Endothelial cell of umbilical vein (primary cell): ENCODE results near the gene LITAFD.

Source experiments
- CTCF ChIP-seq, 2 donors: IDR thresholded peaks; 1 replicate in 1 of 2; 2 replicates in 1 of 2; pipeline ENCODE4 v1.5.1; 2011; ENCODE audit warnings: low read length in 2 of 2, mild to moderate bottlenecking in 2 of 2, moderate library complexity in 2 of 2, control low read depth in 1 of 2, inconsistent platforms in 1 of 2, low read depth in 1 of 2; ENCODE audit not compliant: insufficient read depth in 1 of 2; ENCODE audit errors: extremely low read depth in 1 of 2
- EZH2 ChIP-seq: IDR thresholded peaks from 2 replicates; pipeline ENCODE4 v1.6.1; 2012; ENCODE audit warnings: borderline replicate concordance, low read depth, mild to moderate bottlenecking, moderate library complexity, low read length, inconsistent platforms; ENCODE audit not compliant: severe bottlenecking
- POLR2A ChIP-seq: IDR thresholded peaks from 2 replicates; pipeline ENCODE4 v1.6.1; 2012; ENCODE audit warnings: low read depth, mild to moderate bottlenecking, control low read depth, low read length
- POLR2AphosphoS5 ChIP-seq: IDR thresholded peaks from 2 replicates; pipeline ENCODE4 v1.6.1; 2012; ENCODE audit warnings: low read depth, mild to moderate bottlenecking, control low read depth, low read length, moderate library complexity; ENCODE audit not compliant: insufficient read depth
- TF ChIP-seq, protein P1 (sequence below): IDR thresholded peaks from 2 replicates; pipeline ENCODE4 v1.6.1; 2011; ENCODE audit not compliant: insufficient read depth, insufficient read length

- TF ChIP-seq CTCF (IDR thresholded peaks at IDR 0.05; ENCODE audit: extremely low read depth in 1 of 2, insufficient read depth in 1 of 2, low read depth in 1 of 2, low read length in 2 of 2) (no peak), EZH2 (no peak), POLR2AphosphoS5 (no peak), POLR2A (no peak)
- TF ChIP-seq, protein P1, sequence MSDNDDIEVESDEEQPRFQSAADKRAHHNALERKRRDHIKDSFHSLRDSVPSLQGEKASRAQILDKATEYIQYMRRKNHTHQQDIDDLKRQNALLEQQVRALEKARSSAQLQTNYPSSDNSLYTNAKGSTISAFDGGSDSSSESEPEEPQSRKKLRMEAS = no peak
These were observed 5.9 kb downstream of the LITAFD start for GRCh38 chr16:8887952-8888560.
